CD4-positive, alpha-beta T cell treated with Interferon gamma for 1 hour (primary cell): ENCODE measurements around the gene MIP.
A peak's percentile ranks its signal among the peaks of the same experiment; 100 is the strongest.
"Not testable (repeated sequence)": the region's sequence is repeated elsewhere in the genome, so short reads cannot be mapped to it uniquely, and the experiment has no call there.

Experiments used
- DNase-seq: peaks from one replicate; pipeline ENCODE4 v3.0.0-alpha.2; 2020

MIP gene

GRCh38 chr12:56462565-56462964, 8.1 kb upstream of the MIP start:
- DNase-seq, result no peak

- DNase-seq, result no peak
These were observed 7.0 kb upstream of the MIP start for GRCh38 chr12:56461235-56462159.

GRCh38 chr12:56457817-56458216, 3.4 kb upstream of the MIP start:
- DNase-seq, result no peak

- no peak for DNase-seq
These were observed 3.3 kb downstream of the MIP start for GRCh38 chr12:56451147-56451546.

GRCh38 chr12:56450241-56450640, 4.2 kb downstream of the MIP start:
- no peak for DNase-seq

GRCh38 chr12:56449622-56449984, 4.9 kb downstream of the MIP start:
- no peak for DNase-seq

GRCh38 chr12:56448860-56449621, 5.4 kb downstream of the MIP start, which contains the start of gene TIMELESS:
Gene TIMELESS (minus strand): TSS chr12:56449426. CDS start chr12:56434170, 15,256 bp downstream.
- DNase-seq, result peak; percentile 83

- not testable (repeated sequence) for DNase-seq
These were observed 11.2 kb downstream of the MIP start for GRCh38 chr12:56443208-56443607.

- no peak for DNase-seq
These were observed 16.9 kb downstream of the MIP start for GRCh38 chr12:56437430-56438176.

- no peak for DNase-seq
These were observed 19.6 kb downstream of the MIP start for GRCh38 chr12:56434828-56435227.

GRCh38 chr12:56431850-56432249, 22.6 kb downstream of the MIP start:
- DNase-seq, result no peak

GRCh38 chr12:56431288-56431687, 23.2 kb downstream of the MIP start:
- DNase-seq, result no peak

GRCh38 chr12:56425940-56426438, 28.5 kb downstream of the MIP start:
- no peak for DNase-seq

GRCh38 chr12:56425193-56425592, 29.3 kb downstream of the MIP start:
- DNase-seq, result no peak

GRCh38 chr12:56420411-56420810, 34.0 kb downstream of the MIP start:
- DNase-seq, result no peak

- DNase-seq, result no peak
These were observed 36.7 kb downstream of the MIP start for GRCh38 chr12:56417739-56418138.

GRCh38 chr12:56414401-56414800, 40.1 kb downstream of the MIP start:
- no peak for DNase-seq

- DNase-seq, result no peak
These were observed 41.1 kb downstream of the MIP start for GRCh38 chr12:56413392-56413791.

- no peak for DNase-seq
These were observed 42.4 kb downstream of the MIP start for GRCh38 chr12:56411781-56412639.

GRCh38 chr12:56410768-56411167, 43.7 kb downstream of the MIP start:
- no peak for DNase-seq

GRCh38 chr12:56408799-56409417, 45.5 kb downstream of the MIP start:
- no peak for DNase-seq

GRCh38 chr12:56404227-56404626, 50.2 kb downstream of the MIP start:
- not testable (repeated sequence) for DNase-seq
